Colonic mucosa (tissue), 4 donors: Measurements from ENCODE around the gene UPP2. TPM values are rescaled to one million over a fixed set of nuclear protein-coding genes. Genes with fewer than 3 reads are reported as not detected.

Experiments used
- DNase-seq: peaks from one replicate; pipeline ENCODE4 v3.0.0-alpha.2; 2020
- H3K27ac ChIP-seq: fragments of 200-600 bp; one replicate; pipeline ENCODE4 v1.8.0; 2021
- H3K27me3 ChIP-seq: fragments of 200-600 bp; one replicate; pipeline ENCODE4 v1.8.0; 2021
- H3K36me3 ChIP-seq: fragments of 200-600 bp; one replicate; pipeline ENCODE4 v1.8.0; 2021
- H3K4me1 ChIP-seq: fragments of 200-600 bp; one replicate; pipeline ENCODE4 v1.8.0; 2021; ENCODE audit warnings: mild to moderate bottlenecking
- H3K4me3 ChIP-seq: fragments of 200-600 bp; one replicate; pipeline ENCODE4 v1.8.0; 2021
- H3K9ac ChIP-seq, 2 donors: one replicate each; pipeline ENCODE4 v1.7.0; 2013; ENCODE audit warnings: control low read depth in 2 of 2, low read depth in 2 of 2, low read length in 2 of 2
- H3K9me3 ChIP-seq: fragments of 200-600 bp; one replicate; pipeline ENCODE4 v1.8.0; 2021
- intact Hi-C: fragments of 100-400 bp; cut with DNase I; formaldehyde crosslinking; loops from one replicate; pipeline ENCODE4 v1.14.1; 2022
- total RNA-seq, 2 donors: library from RNA; stranded (reverse); fragmentation: NEBNext Ultra II Directional in 1 of 2; extraction: Animal tissue kit (Norgen Biotek cat#: 25700) in 1 of 2; gene quantifications; one replicate each; pipeline ENCODE4 v1.2.1, GENCODE V29; 2021
- TF ChIP-seq, protein P1 (sequence below): fragments of 200-600 bp; IDR thresholded peaks from one replicate; pipeline ENCODE4 v1.8.0; 2022; ENCODE audit warnings: antibody characterized with exemption, mild to moderate bottlenecking
- donor health status: healthy.
- donor health status: DM: no; HTN: no; CAD: no.
- donor health status: DM: no; HTN: no; CAD: no.

The UPP2 gene
- total RNA-seq, 2 donors from 2014 or later, result not detected

DNA sequence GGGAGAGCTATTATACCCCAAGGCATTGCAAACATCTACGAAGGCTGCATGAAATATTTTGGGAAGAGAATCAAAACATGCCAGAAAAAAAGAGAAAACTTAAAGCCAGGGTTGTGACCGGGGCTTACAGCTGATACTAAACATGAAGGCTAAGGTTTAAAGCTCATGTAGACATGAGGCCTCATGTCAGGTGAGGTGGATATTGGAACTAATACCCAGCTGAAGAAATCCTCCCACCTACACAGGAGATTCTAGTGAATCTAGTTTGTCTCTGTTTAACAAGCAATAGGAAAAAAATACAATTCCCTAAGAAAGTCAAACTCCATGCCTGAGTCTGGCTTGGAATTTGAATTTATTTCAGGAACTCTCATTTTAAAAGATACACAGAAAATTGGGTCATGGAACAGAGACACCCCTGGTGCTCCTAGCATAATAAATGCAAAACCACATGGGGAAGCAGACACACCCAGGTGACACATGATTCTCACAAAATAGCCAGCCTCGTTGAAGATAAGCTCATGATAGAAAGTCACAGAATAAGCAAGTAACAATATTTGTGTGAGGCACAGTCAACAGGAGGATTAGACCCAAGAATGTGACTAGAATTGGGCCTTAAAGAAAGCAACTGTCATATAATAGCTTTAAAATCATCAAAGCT lies 42.2 kb downstream of the UPP2 start:
- TF ChIP-seq, protein P1, sequence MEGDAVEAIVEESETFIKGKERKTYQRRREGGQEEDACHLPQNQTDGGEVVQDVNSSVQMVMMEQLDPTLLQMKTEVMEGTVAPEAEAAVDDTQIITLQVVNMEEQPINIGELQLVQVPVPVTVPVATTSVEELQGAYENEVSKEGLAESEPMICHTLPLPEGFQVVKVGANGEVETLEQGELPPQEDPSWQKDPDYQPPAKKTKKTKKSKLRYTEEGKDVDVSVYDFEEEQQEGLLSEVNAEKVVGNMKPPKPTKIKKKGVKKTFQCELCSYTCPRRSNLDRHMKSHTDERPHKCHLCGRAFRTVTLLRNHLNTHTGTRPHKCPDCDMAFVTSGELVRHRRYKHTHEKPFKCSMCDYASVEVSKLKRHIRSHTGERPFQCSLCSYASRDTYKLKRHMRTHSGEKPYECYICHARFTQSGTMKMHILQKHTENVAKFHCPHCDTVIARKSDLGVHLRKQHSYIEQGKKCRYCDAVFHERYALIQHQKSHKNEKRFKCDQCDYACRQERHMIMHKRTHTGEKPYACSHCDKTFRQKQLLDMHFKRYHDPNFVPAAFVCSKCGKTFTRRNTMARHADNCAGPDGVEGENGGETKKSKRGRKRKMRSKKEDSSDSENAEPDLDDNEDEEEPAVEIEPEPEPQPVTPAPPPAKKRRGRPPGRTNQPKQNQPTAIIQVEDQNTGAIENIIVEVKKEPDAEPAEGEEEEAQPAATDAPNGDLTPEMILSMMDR, result no peak
- H3K27me3 ChIP-seq, result no peaks in the 10 kb centered on the region
- no peak for DNase-seq
- H3K36me3 ChIP-seq, result no peaks in the 10 kb centered on the region
- H3K4me1 ChIP-seq, result no peaks in the 10 kb centered on the region
- H3K9me3 ChIP-seq, result no peaks in the 10 kb centered on the region
- no peak overlapping the region for H3K27ac ChIP-seq
- intact Hi-C loops, result no loop called here
- H3K4me3 ChIP-seq, result no peak overlapping the region
- no peak overlapping the region for H3K9ac ChIP-seq

GRCh38 chr2:158144914-158145625 lies 43.4 kb downstream of the UPP2 start:
- intact Hi-C loops, result no loop called here
- H3K4me3 ChIP-seq, result no peak overlapping the region
- H3K9ac ChIP-seq, result no peak overlapping the region
- H3K27me3 ChIP-seq, result no peaks in the 10 kb centered on the region
- no peak overlapping the region for H3K27ac ChIP-seq
- no peaks in the 10 kb centered on the region for H3K4me1 ChIP-seq
- TF ChIP-seq, protein P1, result no peak
- DNase-seq, result no peak
- H3K9me3 ChIP-seq, result no peaks in the 10 kb centered on the region
- H3K36me3 ChIP-seq, result no peaks in the 10 kb centered on the region

- Histone ChIP-seq H3K9ac (no peak overlapping the region), H3K4me3 (no peak overlapping the region), H3K36me3 (no peaks in the 10 kb centered on the region), H3K27ac (no peak overlapping the region), H3K4me1 (no peaks in the 10 kb centered on the region), H3K9me3 (no peaks in the 10 kb centered on the region), H3K27me3 (no peaks in the 10 kb centered on the region)
- intact Hi-C loops, result no loop called here
- TF ChIP-seq, protein P1, result no peak
- no peak for DNase-seq
Observed at GRCh38 chr2:158153270-158154015, 51.8 kb downstream of the UPP2 start.

GRCh38 chr2:158154596-158154995 lies 52.9 kb downstream of the UPP2 start:
- H3K27me3 ChIP-seq, result no peaks in the 10 kb centered on the region
- no peak overlapping the region for H3K4me3 ChIP-seq
- TF ChIP-seq, protein P1, result no peak
- H3K36me3 ChIP-seq, result no peaks in the 10 kb centered on the region
- intact Hi-C loops, result no loop called here
- no peak for DNase-seq
- no peak overlapping the region for H3K27ac ChIP-seq
- H3K4me1 ChIP-seq, result no peaks in the 10 kb centered on the region
- no peak overlapping the region for H3K9ac ChIP-seq
- no peaks in the 10 kb centered on the region for H3K9me3 ChIP-seq

DNA sequence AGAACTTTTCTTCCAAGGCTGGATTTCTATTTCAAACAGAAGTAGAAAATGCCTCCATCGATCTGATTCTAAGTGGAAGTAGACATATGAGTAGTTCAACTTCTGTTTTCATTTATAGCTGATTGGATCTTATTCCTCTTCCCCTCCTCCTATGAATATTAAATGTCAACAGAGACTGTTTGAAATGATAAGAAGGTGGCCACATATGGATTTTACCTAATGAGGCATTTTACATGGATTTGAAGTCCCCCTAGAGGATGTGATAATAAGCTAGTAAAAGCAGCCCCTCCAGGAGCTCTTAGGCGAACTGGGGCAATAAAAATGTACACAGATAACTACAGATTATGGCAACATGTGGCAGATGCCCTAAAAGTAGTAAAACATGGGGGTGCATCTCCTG lies 71.0 kb downstream of the UPP2 start:
- Histone ChIP-seq H3K9ac (no peak overlapping the region), H3K4me3 (no peak overlapping the region), H3K9me3 (no peaks in the 10 kb centered on the region), H3K27ac (no peak overlapping the region), H3K4me1 (no peaks in the 10 kb centered on the region), H3K27me3 (no peaks in the 10 kb centered on the region), H3K36me3 (no peaks in the 10 kb centered on the region)
- DNase-seq, result no peak
- intact Hi-C loops, result no loop called here
- TF ChIP-seq, protein P1, result no peak
